Heart right ventricle (tissue), 16 donors: ENCODE data around the gene KAT6B. TPM values are rescaled to one million over a fixed set of nuclear protein-coding genes. Genes with fewer than 3 reads are reported as not detected.
A peak's percentile ranks its signal among the peaks of the same experiment; 100 is the strongest.

ENCODE experiments used
- ATAC-seq, 8 donors: fragments of 200-7000 bp; cut with Tn5 transposase; one replicate each; pipeline ENCODE4 v1.9.1; 2020; ENCODE audit warnings: mild to moderate bottlenecking in 8 of 8, moderate library complexity in 8 of 8, moderate number of reproducible peaks in 1 of 8
- DNase-seq, 2 donors: peaks; one replicate each; pipeline ENCODE4 v3.0.0-alpha.2; 2020
- H3K27ac ChIP-seq, 10 donors: fragments of 200-600 bp; sonication (generic) in 2 of 10; one replicate each; pipeline versions ENCODE4 v1.5.0 to v1.8.0; 2020 to 2022; ENCODE audit warnings: mild to moderate bottlenecking in 3 of 10
- H3K27me3 ChIP-seq, 7 donors: fragments of 200-600 bp; one replicate each; pipeline ENCODE4 v1.8.0; 2021 to 2022; ENCODE audit warnings: mild to moderate bottlenecking in 2 of 7
- H3K36me3 ChIP-seq, 9 donors: fragments of 200-600 bp; sonication (generic) in 1 of 9; one replicate each; pipeline versions ENCODE4 v1.5.0 to v1.8.0; 2020 to 2022; ENCODE audit warnings: mild to moderate bottlenecking in 2 of 9
- H3K4me1 ChIP-seq, 9 donors: fragments of 200-600 bp; sonication (generic) in 1 of 9; one replicate each; pipeline versions ENCODE4 v1.5.0 to v1.8.0; 2020 to 2022; ENCODE audit warnings: mild to moderate bottlenecking in 4 of 9
- H3K4me3 ChIP-seq, 10 donors: fragments of 200-600 bp; sonication (generic) in 2 of 10; one replicate each; pipeline versions ENCODE4 v1.5.0 to v1.8.0; 2020 to 2022; ENCODE audit warnings: mild to moderate bottlenecking in 7 of 10, moderate library complexity in 2 of 10
- H3K9me3 ChIP-seq, 11 donors: fragments of 200-600 bp in 10 of 11; sonication (generic) in 2 of 11; one replicate each; pipeline versions ENCODE4 v1.5.0 to v1.8.0; 2013 to 2022; ENCODE audit warnings: mild to moderate bottlenecking in 2 of 11, control low read depth in 1 of 11, moderate library complexity in 1 of 11
- WGBS, 2 donors: extraction: QIAGEN DNeasy Blood & Tissue Kit; methylation state at CpG; one replicate each; pipeline ENCODE4 v1.1.7; 2013; ENCODE audit warnings: inconsistent platforms in 1 of 2; 5-methylcytosine and 5-hydroxymethylcytosine counted together
- intact Hi-C, 10 donors: fragments of 100-400 bp; cut with DNase I; formaldehyde crosslinking; loops; one replicate each; pipeline versions ENCODE4 v1.11.1 to v1.14.2; 2022
- polyA plus RNA-seq, 2 donors: library from polyadenylated mRNA; stranded (reverse); fragments of 200-250 nt; gene quantifications; one replicate each; pipeline ENCODE4 v1.2.3, GENCODE V29; 2013
- total RNA-seq, 10 donors: library from RNA; stranded (reverse); fragmentation: NEBNext Ultra II Directional in 3 of 10; extraction: Animal tissue kit (Norgen Biotek cat#: 25700) in 3 of 10; gene quantifications; one replicate each; pipeline versions ENCODE4 v1.2.1 to v1.2.4, GENCODE V29; 2021 to 2023
- TF ChIP-seq, protein P1 (sequence below), 9 donors: fragments of 200-600 bp; sonication (generic) in 2 of 9; IDR thresholded peaks; one replicate each; pipeline versions ENCODE4 v1.5.0 to v1.8.0; 2021 to 2022; ENCODE audit warnings: antibody characterized with exemption in 9 of 9, mild to moderate bottlenecking in 5 of 9, moderate library complexity in 1 of 9
- donor health status: Arrhythmogenic right ventricular cardiomyopathy.
- donor health status: ischemic (EF 13 %, LVEDD 7.1; RV severe dilation, severe dysfunction).
- donor health status: healthy with polysubstance abuse.
- donor health status: DM: no; HTN: yes; CAD: no.
- donor health status: DM: no; HTN: no; CAD: no.
- donor health status: ischemic (EF 25% LVEDD 6.9; RV normal size, moderate dysfunction).
- donor health status: ischemic (EF 25% LVEDD 5.7; RV mildly dilated, moderate dysfunction).
- donor health status: healthy.
- donor health status: DM: yes; HTN: yes; CAD: no.
- donor health status: Ischemic cardiomyopathy.
- donor health status: ischemic (EF 35%, LVEDD 5.7; RV mildly dilated, moderate dysfunction).
- donor health status: nonischemic (EF 11% LVEDD 7.7; RV severe dilation, severe dysfunction).
- donor health status: DM: yes; HTN: yes; CAD: no.
- donor health status: PGD.
- donor health status: ischemic (EF 29% LVEDD 5.4; RV normal size, mild dysfunction).
- donor health status: nonischemic (EF 23%, LVEDD 6.1; RV moderate dilation, normal function).

Gene KAT6B
- total and polyA plus RNA-seq, 12 donors: 3.4 to 58.4 (median 46.5) TPM

- WGBS, 2 donors: 65 to 74% methylated on average over 1 of the region's 1 CpG
- no peak overlapping the region for H3K4me3 ChIP-seq
- no peaks in the 10 kb centered on the region for H3K27me3 ChIP-seq
- no peak overlapping the region for H3K27ac ChIP-seq
- ATAC-seq: no peak
- no peak for DNase-seq
- no peaks in the 10 kb centered on the region for H3K9me3 ChIP-seq
- peaks cover 0 to 38% (median 26%) of the 10 kb centered on the region in 9 donors for H3K4me1 ChIP-seq
- TF ChIP-seq, protein P1, sequence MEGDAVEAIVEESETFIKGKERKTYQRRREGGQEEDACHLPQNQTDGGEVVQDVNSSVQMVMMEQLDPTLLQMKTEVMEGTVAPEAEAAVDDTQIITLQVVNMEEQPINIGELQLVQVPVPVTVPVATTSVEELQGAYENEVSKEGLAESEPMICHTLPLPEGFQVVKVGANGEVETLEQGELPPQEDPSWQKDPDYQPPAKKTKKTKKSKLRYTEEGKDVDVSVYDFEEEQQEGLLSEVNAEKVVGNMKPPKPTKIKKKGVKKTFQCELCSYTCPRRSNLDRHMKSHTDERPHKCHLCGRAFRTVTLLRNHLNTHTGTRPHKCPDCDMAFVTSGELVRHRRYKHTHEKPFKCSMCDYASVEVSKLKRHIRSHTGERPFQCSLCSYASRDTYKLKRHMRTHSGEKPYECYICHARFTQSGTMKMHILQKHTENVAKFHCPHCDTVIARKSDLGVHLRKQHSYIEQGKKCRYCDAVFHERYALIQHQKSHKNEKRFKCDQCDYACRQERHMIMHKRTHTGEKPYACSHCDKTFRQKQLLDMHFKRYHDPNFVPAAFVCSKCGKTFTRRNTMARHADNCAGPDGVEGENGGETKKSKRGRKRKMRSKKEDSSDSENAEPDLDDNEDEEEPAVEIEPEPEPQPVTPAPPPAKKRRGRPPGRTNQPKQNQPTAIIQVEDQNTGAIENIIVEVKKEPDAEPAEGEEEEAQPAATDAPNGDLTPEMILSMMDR (IDR thresholded peaks at IDR 0.05): no peak
- H3K36me3 ChIP-seq: no peaks in the 10 kb centered on the region
- intact Hi-C loops: loop anchor here in 1 of 10 donors (10.0 kb wide), 1 partner anchor 128 kb away; no protein-coding TSS in a partner anchor
These were observed 56.0 kb downstream of the KAT6B start for GRCh38 chr10:74882427-74882826.

GRCh38 chr10:74882831-74883230 lies 56.4 kb downstream of the KAT6B start:
- Histone ChIP-seq H3K36me3 (no peaks in the 10 kb centered on the region), H3K4me3 (no peak overlapping the region), H3K27ac (no peak overlapping the region), H3K4me1 (peaks cover 0 to 39% (median 24%) of the 10 kb centered on the region in 9 donors), H3K9me3 (no peaks in the 10 kb centered on the region), H3K27me3 (no peaks in the 10 kb centered on the region)
- intact Hi-C loops: loop anchor here in 1 of 10 donors (10.0 kb wide), 1 partner anchor 128 kb away; no protein-coding TSS in a partner anchor
- no peak for DNase-seq
- WGBS, 2 donors: 63 to 64% methylated on average over 3 of the region's 3 CpGs
- no peak for ATAC-seq
- TF ChIP-seq, protein P1 (IDR thresholded peaks at IDR 0.05): no peak

- H3K4me3 ChIP-seq: no peak overlapping the region
- H3K27ac ChIP-seq: no peak overlapping the region
- peaks cover 0 to 39% (median 28%) of the 10 kb centered on the region in 9 donors for H3K4me1 ChIP-seq
- no peaks in the 10 kb centered on the region for H3K27me3 ChIP-seq
- H3K9me3 ChIP-seq: no peaks in the 10 kb centered on the region
- no peak for ATAC-seq
- intact Hi-C loops: loop anchor here in 1 of 10 donors (10.0 kb wide), 1 partner anchor 129 kb away; no protein-coding TSS in a partner anchor
- 71 to 74% methylated on average over 1 of the region's 1 CpG for WGBS, 2 donors
- TF ChIP-seq, protein P1 (IDR thresholded peaks at IDR 0.05): no peak
- no peaks in the 10 kb centered on the region for H3K36me3 ChIP-seq
- DNase-seq: no peak
These were observed 57.0 kb downstream of the KAT6B start for GRCh38 chr10:74883428-74883827.

GRCh38 chr10:74887614-74888284 lies 61.3 kb downstream of the KAT6B start:
- peaks cover 0 to 61% (median 33%) of the 10 kb centered on the region in 9 donors for H3K4me1 ChIP-seq
- H3K27me3 ChIP-seq: no peaks in the 10 kb centered on the region
- intact Hi-C loops: loop anchor here in 1 of 10 donors (10.0 kb wide), 1 partner anchor 133 kb away; no protein-coding TSS in a partner anchor
- no peak overlapping the region for H3K27ac ChIP-seq
- no peaks in the 10 kb centered on the region for H3K9me3 ChIP-seq
- TF ChIP-seq, protein P1 (IDR thresholded peaks at IDR 0.05): no peak
- WGBS, 2 donors: 64 to 85% methylated on average over 2 of the region's 2 CpGs
- no peak overlapping the region for H3K4me3 ChIP-seq
- peak in 1 of 8 donors; percentile 14 for ATAC-seq
- H3K36me3 ChIP-seq: no peaks in the 10 kb centered on the region
- DNase-seq: no peak
